SK-N-SH (cell line): ENCODE results near the gene FBXL7. TPM values are rescaled to one million over a fixed set of nuclear protein-coding genes. Genes with fewer than 3 reads are reported as not detected.

ENCODE experiments used
- CTCF ChIA-PET: fragments of 300-600, 350-600 bp; formaldehyde crosslinking; extraction: SDS; loops from one replicate; lab custom pipeline; 2021; lab: Yijun Ruan, JAX
- POLR2A ChIA-PET: fragments of 350-600 bp; sonication (Branson Sonifier 250); formaldehyde crosslinking; extraction: SDS; loops from one replicate; lab custom pipeline; 2020; ENCODE audit warnings: antibody characterized with exemption, inconsistent platforms; lab: Yijun Ruan, JAX
- DNase-seq: peaks from one replicate; pipeline ENCODE4 v3.0.0; 2012
- H2AFZ ChIP-seq: fragments of 200-600 bp; sonication (generic); 2 replicates; pipeline ENCODE4 v1.8.1; 2016; ENCODE audit warnings: antibody characterized with exemption, mild to moderate bottlenecking, low read depth
- H3F3A ChIP-seq: fragments of 200-600 bp; sonication (generic); replicated peaks from 2 replicates; pipeline ENCODE3; 2016; ENCODE audit warnings: antibody characterized with exemption, mild to moderate bottlenecking; ENCODE audit not compliant: insufficient read depth
- H3K27ac ChIP-seq, 2 experiments: fragments of 200-500 bp in 1 of 2; fragments of 200-600 bp in 1 of 2; sonication (Bioruptor generic) in 1 of 2; sonication (generic), shearing (Covaris generic) in 1 of 2; 2 replicates each; pipeline versions ENCODE4 v1.5.1 to v1.6.1; 2014 to 2016; ENCODE audit warnings: low read depth in 2 of 2, inconsistent platforms in 1 of 2, low read length in 1 of 2, mild to moderate bottlenecking in 1 of 2, mixed read lengths in 1 of 2
- H3K27me3 ChIP-seq: fragments of 200-600 bp; sonication (generic), shearing (Covaris generic); 2 replicates; pipeline ENCODE4 v1.6.1; 2016; ENCODE audit warnings: mixed run types; ENCODE audit not compliant: insufficient read depth
- H3K36me3 ChIP-seq, 2 experiments: fragments of 200-500 bp in 1 of 2; fragments of 200-600 bp in 1 of 2; sonication (Bioruptor generic) in 1 of 2; sonication (generic) in 1 of 2; replicated peaks in 1 of 2; 2 replicates each; pipeline versions ENCODE3 to v1.5.1; 2014 to 2016; ENCODE audit warnings: low read length in 1 of 2, mild to moderate bottlenecking in 1 of 2; ENCODE audit not compliant: insufficient read depth in 2 of 2, control insufficient read depth in 1 of 2
- H3K4me1 ChIP-seq, 2 experiments: fragments of 200-500 bp in 1 of 2; fragments of 200-600 bp in 1 of 2; sonication (Bioruptor generic) in 1 of 2; sonication (generic), shearing (Covaris generic) in 1 of 2; 2 replicates each; pipeline versions ENCODE4 v1.5.1 to v1.6.1; 2014 to 2016; ENCODE audit warnings: low read depth in 1 of 2, low read length in 1 of 2, mixed run types in 1 of 2; ENCODE audit not compliant: insufficient read depth in 2 of 2, control insufficient read depth in 1 of 2
- H3K4me2 ChIP-seq: fragments of 200-600 bp; sonication (generic), shearing (Covaris generic); 2 replicates; pipeline ENCODE4 v1.6.1; 2017; ENCODE audit warnings: mixed run types
- H3K4me3 ChIP-seq, 2 experiments: fragments of 200-500 bp in 1 of 2; fragments of 200-600 bp in 1 of 2; sonication (Bioruptor generic) in 1 of 2; sonication (generic), shearing (Covaris generic) in 1 of 2; 2 replicates each; pipeline versions ENCODE4 v1.5.1 to v1.8.1; 2014 to 2016; ENCODE audit warnings: low read depth in 2 of 2, inconsistent platforms in 1 of 2, low read length in 1 of 2, mild to moderate bottlenecking in 1 of 2, mixed read lengths in 1 of 2, moderate library complexity in 1 of 2
- H3K79me2 ChIP-seq: fragments of 200-600 bp; sonication (generic); 2 replicates; pipeline ENCODE4 v1.8.1; 2017; ENCODE audit warnings: mild to moderate bottlenecking; ENCODE audit not compliant: insufficient read depth
- H3K9ac ChIP-seq: fragments of 200-600 bp; sonication (generic); 2 replicates; pipeline ENCODE4 v1.6.1; 2017; ENCODE audit warnings: mixed run types
- H3K9me2 ChIP-seq: fragments of 200-600 bp; sonication (generic); 2 replicates; pipeline ENCODE4 v1.6.1; 2017; ENCODE audit warnings: mixed run types
- H3K9me3 ChIP-seq: fragments of 200-600 bp; sonication (generic); 2 replicates; pipeline ENCODE4 v1.6.1; 2017; ENCODE audit warnings: mixed run types, mild to moderate bottlenecking, moderate library complexity
- H4K20me1 ChIP-seq: fragments of 200-600 bp; sonication (generic); 2 replicates; pipeline ENCODE4 v1.6.1; 2017; ENCODE audit warnings: mild to moderate bottlenecking, mixed run types; ENCODE audit not compliant: insufficient read depth
- ELF1 ChIP-seq: IDR thresholded peaks from 2 replicates; pipeline ENCODE4 v1.4.0; 2012
- FOXJ3 ChIP-seq: sonication (generic); formaldehyde crosslinking; IDR thresholded peaks from 2 replicates; pipeline ENCODE4 v1.5.1; 2020; ENCODE audit warnings: mild to moderate bottlenecking, missing genetic modification reagents
- GATA2 ChIP-seq: sonication (generic); formaldehyde crosslinking; IDR thresholded peaks from 2 replicates; pipeline ENCODE4 v1.5.0; 2020; ENCODE audit warnings: mild to moderate bottlenecking, missing genetic modification reagents
- JUND ChIP-seq: IDR thresholded peaks from 2 replicates; pipeline ENCODE4 v1.4.0; 2012
- MAX ChIP-seq: IDR thresholded peaks from 2 replicates; pipeline ENCODE4 v1.4.0; 2012; ENCODE audit warnings: low read depth
- POLR2AphosphoS5 ChIP-seq: IDR thresholded peaks from 2 replicates; pipeline ENCODE4 v1.6.1; 2012; ENCODE audit warnings: low read depth, low read length
- SMC3 ChIP-seq: IDR thresholded peaks from 2 replicates; pipeline ENCODE4 v1.6.1; 2012; ENCODE audit warnings: low read depth, low read length, improper control_type of control experiment
- TCF12 ChIP-seq: IDR thresholded peaks from 2 replicates; pipeline ENCODE4 v1.4.0; 2012
- TEAD4 ChIP-seq: IDR thresholded peaks from 2 replicates; pipeline ENCODE4 v1.4.0; 2012; ENCODE audit warnings: mild to moderate bottlenecking, borderline replicate concordance; ENCODE audit not compliant: insufficient read depth
- USF2 ChIP-seq: fragments of 150-350 bp; IDR thresholded peaks from 2 replicates; pipeline ENCODE4 v1.6.1; 2017; ENCODE audit warnings: antibody characterized with exemption, low read length, low read depth, borderline replicate concordance
- ZBTB33 ChIP-seq: IDR thresholded peaks from 2 replicates; pipeline ENCODE4 v1.4.0; 2012; ENCODE audit warnings: low read depth, borderline replicate concordance
- WGBS: methylation state at CpG from one replicate; pipeline ENCODE4 v1.1.6; 2017; ENCODE audit warnings: low lambda C conversion rate; 5-methylcytosine and 5-hydroxymethylcytosine counted together
- polyA plus RNA-seq, 3 experiments: library from polyadenylated mRNA; depleted of rRNA; stranded (reverse); fragments of >200 nt; gene quantifications; 2 replicates each; pipeline ENCODE4 v1.2.3, GENCODE V29; 2012

The FBXL7 gene
- polyA plus RNA-seq, 1 of the 3 experiments (the other 2 are of a cell fraction): 7.0 TPM

- TF ChIP-seq ZBTB33: no peak
- TF ChIP-seq TCF12: no peak
These were observed 6.2 kb downstream of the FBXL7 start (continued) for GRCh38 chr5:15506146-15506545.

DNA sequence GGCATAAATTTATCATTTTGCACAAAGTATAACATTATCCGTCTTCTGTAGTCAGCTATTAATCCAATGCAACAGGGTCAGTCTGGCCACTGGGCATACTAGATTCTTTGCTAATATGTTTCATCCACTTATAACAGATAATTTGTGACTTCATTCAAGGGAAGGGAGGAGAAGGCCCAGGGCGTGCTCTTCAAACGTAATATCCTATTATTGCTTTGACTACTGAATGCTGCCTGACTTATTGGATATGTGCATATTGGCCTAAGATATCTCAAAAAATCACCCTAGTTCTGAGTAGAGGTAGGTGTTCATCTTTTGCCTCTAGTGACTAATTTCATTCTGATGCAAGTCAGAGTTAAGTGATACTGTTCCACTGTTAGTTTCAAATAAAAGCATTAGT, 6.9 kb downstream of the FBXL7 start:
- Histone ChIP-seq H3K79me2 (peaks cover 72% of the 10 kb centered on the region), H3F3A (no peaks in the 10 kb centered on the region), H3K4me3 (no peak overlapping the region), H2AFZ (no peak overlapping the region), H3K27me3 (no peaks in the 10 kb centered on the region), H3K4me1 (peaks cover 5 to 14% of the 10 kb centered on the region in 2 experiments; a peak in 2 of 4 replicates), H3K36me3 (peaks cover 5 to 11% of the 10 kb centered on the region in 2 experiments), H3K4me2 (no peak overlapping the region), H4K20me1 (peaks cover 8% of the 10 kb centered on the region; the same call in 1 of the 2 replicates), H3K27ac (no peak overlapping the region), H3K9ac (no peak overlapping the region), H3K9me3 (no peaks in the 10 kb centered on the region), H3K9me2 (no peaks in the 10 kb centered on the region)
- 88% methylated on average over 3 of the region's 3 CpGs for WGBS
- TF ChIP-seq JUND (no peak), ZBTB33 (no peak), MAX (no peak), TEAD4 (no peak), ELF1 (no peak), SMC3 (no peak), GATA2 (no peak), FOXJ3 (CRISPR knock-in tag) (no peak), USF2 (no peak), POLR2AphosphoS5 (no peak)
- DNase-seq: no peak
- ChIA-PET POLR2A (interaction anchor here (0.5 kb wide), 1 partner anchor 212 kb away, joined by 3 read pairs; no protein-coding TSS in a partner anchor), CTCF (interaction anchor here (0.8 kb wide), 1 partner anchor 101 kb away, joined by 3 read pairs; no protein-coding TSS in a partner anchor)
